Activated naive CD4-positive, alpha-beta T cell treated with anti-CD3 and anti-CD28 coated beads, Interleukin-2, amount 50 U/mL, for 16 hours (primary cell): ENCODE data around the gene FAM131A.

Experiments used
- DNase-seq: peaks from one replicate; pipeline ENCODE4 v3.0.0-alpha.2; 2020

Gene FAM131A

GRCh38 chr3:184358921-184359350 is 21.5 kb downstream of the FAM131A start:
- no peak for DNase-seq

- DNase-seq, result no peak
These were observed 22.2 kb downstream of the FAM131A start for GRCh38 chr3:184359610-184360009.

- no peak for DNase-seq
These were observed 22.9 kb downstream of the FAM131A start for GRCh38 chr3:184360070-184360928.

- DNase-seq, result no peak
These were observed 23.6 kb downstream of the FAM131A start for GRCh38 chr3:184360929-184361531.

GRCh38 chr3:184361532-184361931 is 24.1 kb downstream of the FAM131A start, which contains the start of the genes CLCN2 and POLR2H:
Gene CLCN2, minus strand, starts transcription at chr3:184361605. Its CDS starts 126 bp downstream, at chr3:184361479.
Gene POLR2H, plus strand, starts transcription at chr3:184361710. Its CDS starts 1,783 bp downstream, at chr3:184363493.
- peak; percentile 58 for DNase-seq

GRCh38 chr3:184361932-184362667 is 24.7 kb downstream of the FAM131A start:
- peak; percentile 52 for DNase-seq

GRCh38 chr3:184362668-184363546 is 25.5 kb downstream of the FAM131A start:
- DNase-seq, result peak; percentile 90

- no peak for DNase-seq
These were observed 29.4 kb downstream of the FAM131A start for GRCh38 chr3:184366619-184367289.

- no peak for DNase-seq
These were observed 30.7 kb downstream of the FAM131A start for GRCh38 chr3:184368116-184368515.

- DNase-seq, result no peak
These were observed 31.3 kb downstream of the FAM131A start for GRCh38 chr3:184368586-184369183.

- DNase-seq, result peak; percentile 62
These were observed 34.2 kb downstream of the FAM131A start for GRCh38 chr3:184371570-184372018.

- no peak for DNase-seq
These were observed 35.0 kb downstream of the FAM131A start for GRCh38 chr3:184372296-184372821.

GRCh38 chr3:184372911-184373310 is 35.5 kb downstream of the FAM131A start:
- no peak for DNase-seq

- no peak for DNase-seq
These were observed 36.0 kb downstream of the FAM131A start for GRCh38 chr3:184373422-184373821.

GRCh38 chr3:184375747-184376461 is 38.5 kb downstream of the FAM131A start:
- DNase-seq, result no peak

GRCh38 chr3:184377374-184377773 is 40.0 kb downstream of the FAM131A start:
- no peak for DNase-seq

GRCh38 chr3:184377882-184378445 is 40.6 kb downstream of the FAM131A start, which contains the start of gene THPO:
Gene THPO, minus strand, starts transcription at chr3:184378207. Its CDS starts 1,948 bp downstream, at chr3:184376259.
- no peak for DNase-seq

- no peak for DNase-seq
These were observed 41.4 kb downstream of the FAM131A start for GRCh38 chr3:184378651-184379357.
